Measurements from ENCODE around the gene CYB561.
"Not testable (repeated sequence)": the region's sequence is repeated elsewhere in the genome, so short reads cannot be mapped to it uniquely, and the experiment has no call there.

Gene CYB561

DNA sequence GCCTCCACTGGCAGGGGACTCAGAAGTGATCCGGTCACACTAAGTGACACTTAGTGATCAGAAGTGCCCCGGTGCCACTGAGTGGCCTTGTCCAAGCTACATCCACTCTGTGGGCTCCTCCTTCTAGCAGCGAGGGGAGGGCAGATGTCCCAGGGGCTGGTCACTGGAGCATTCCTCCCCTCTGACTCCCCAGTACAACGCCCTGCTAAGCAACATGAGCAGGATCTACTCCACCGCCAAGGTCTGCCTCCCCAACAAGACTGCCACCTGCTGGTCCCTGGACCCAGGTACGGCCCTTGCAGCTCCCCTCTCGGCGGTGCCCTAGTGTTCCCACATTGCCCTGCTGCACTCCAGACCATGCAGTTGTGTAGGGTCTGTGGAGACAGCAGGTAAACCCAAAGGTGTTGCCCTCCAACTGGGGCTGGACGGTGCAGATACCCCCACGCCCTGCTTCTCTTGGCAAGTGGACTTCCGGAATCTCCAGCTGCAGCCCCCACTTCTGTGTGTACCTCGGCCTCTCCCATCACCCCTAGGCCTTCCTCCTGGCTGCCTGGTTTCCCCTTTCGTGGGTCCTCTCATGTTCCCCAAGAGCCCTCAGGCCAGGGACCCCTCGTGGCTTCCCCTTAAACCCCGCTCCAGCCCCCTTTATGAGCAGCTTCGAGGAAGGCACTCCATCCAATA lies 32.8 kb upstream of the CYB561 start:
- DNase-seq (ENCODE audit: low spot score) = peak; percentile 24

DNA sequence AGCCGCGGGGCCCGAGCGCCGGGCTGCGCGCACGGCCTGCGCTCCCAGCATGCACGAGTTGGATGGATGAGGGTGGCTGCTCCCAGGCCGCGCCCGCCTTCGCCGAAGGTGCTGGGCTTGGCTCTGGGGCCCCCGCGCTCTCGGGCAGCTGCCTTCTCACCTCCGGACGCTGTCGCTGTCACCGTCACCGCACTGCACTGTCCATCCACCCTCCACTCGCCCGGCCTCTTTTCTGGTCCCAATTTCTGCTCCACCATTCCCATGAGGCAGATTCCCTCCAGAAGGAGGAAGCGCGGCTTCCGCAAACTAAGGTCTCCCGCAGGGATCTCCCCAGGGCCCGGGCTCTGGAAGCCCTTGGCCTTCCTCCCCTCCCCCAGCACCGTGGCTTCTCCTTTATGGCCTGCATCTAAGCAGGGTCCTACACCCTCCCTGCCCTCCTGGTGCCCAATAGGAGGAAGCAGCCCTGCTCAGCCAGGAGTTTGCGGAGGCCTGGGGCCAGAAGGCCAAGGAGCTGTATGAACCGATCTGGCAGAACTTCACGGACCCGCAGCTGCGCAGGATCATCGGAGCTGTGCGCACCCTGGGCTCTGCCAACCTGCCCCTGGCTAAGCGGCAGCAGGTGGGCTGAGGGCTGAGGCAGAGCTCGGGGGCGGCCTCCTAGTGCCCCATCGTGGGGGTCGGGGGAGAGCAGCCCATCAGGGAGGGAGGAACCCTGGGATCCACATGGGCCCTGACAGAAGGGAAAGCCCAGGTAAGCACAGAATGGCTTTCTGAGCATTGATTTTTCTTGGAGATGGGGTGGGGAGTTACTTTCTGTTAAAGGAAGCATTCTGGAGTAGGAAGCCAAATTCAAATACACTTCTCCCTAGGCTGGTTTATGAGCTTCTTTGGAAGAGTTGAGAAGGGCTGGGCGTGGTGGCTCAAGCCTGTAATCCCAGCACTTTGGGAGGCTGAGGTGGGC lies 31.7 kb upstream of the CYB561 start:
- no peak for DNase-seq (ENCODE audit: low spot score)

DNA sequence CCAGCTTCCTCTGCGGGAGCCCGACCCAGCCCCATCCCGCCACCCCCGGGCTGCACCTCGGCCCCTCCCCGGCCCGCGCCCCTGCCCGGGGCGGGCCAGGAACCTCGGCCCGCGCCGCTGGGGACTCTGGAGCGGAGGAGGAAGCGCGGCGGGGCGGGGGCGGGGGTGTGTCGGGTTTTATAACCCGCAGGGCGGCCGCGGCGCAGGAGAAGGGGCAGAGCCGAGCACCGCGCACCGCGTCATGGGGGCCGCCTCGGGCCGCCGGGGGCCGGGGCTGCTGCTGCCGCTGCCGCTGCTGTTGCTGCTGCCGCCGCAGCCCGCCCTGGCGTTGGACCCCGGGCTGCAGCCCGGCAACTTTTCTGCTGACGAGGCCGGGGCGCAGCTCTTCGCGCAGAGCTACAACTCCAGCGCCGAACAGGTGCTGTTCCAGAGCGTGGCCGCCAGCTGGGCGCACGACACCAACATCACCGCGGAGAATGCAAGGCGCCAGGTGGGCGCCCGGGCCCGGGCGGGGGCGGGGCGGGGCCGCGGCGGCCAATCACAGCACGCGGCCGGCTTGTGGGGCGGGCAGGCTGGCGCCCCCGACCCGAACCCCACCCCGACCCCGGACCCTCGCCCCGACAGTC lies 30.9 kb upstream of the CYB561 start, which contains the start of gene ACE:
TSS of gene ACE (plus strand) at position 208 of the 626 bp plus-strand sequence. CDS start at position 242, 34 bp downstream.
- DNase-seq (ENCODE audit: low spot score) = no peak

DNA sequence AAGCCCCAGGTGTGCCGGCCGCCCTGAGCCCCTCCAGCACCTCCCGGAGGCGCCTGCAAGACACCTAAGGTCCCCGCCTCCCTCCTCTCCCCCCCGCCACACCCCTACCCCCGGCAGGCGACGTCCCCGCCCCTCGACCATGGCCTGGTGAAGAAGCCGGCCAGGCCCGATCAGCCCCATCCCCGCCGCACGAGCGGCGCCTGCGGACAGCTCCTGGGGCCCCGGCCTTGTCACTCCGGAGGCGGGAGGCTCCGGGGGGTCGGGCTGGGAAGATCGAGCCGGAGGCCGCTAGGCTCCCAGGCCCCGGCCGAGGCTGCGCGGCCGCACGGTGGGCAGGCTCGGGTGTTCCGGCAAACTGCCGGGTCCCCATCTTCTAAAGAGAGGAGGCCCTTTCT lies 30.4 kb upstream of the CYB561 start:
- DNase-seq (ENCODE audit: low spot score) = no peak

DNA sequence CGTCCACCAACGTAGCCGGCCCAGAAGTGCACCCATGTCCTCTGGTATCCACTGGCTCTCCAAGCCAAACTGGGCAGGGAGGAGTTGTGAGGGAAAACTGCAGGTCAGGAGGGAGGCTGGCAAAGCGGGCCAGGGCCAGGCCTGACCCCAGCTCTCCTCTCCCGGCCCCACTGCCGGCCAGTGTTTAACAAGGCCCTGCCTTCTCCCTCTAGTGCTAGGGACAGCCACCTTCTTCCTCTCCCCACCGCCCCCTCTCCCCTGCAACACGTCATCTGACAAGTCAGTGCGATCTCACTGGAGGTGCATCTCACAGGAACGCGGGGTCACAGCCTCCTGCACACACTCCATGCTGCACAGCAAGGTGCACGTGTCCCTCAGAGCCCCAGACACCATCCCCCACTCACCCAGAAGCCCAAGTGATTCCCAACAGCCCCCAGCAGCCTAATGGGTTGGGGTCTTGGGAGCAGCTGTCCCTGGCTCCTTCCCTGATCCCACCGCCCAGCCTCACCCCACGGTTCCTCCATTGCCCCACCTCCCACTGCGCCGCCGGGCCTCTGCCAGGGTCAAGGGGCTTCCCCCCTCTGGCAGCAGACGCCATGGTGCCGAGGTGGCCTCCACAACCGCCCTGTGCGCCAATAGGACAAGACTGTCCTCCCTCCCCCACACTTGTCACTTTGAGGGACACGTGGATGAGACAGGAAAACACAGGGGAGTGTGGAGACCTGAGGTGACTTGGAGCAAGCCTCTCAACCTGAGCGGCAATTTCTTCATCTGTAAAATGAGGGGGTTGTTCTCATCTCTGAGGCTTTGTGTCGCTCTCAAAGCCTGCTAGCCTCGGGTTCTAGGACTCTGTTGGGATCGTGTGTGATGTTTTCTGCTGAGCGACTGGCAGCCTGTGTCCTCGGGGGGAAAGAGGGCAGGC lies 29.6 kb upstream of the CYB561 start:
- DNase-seq (ENCODE audit: low spot score) = no peak

DNA sequence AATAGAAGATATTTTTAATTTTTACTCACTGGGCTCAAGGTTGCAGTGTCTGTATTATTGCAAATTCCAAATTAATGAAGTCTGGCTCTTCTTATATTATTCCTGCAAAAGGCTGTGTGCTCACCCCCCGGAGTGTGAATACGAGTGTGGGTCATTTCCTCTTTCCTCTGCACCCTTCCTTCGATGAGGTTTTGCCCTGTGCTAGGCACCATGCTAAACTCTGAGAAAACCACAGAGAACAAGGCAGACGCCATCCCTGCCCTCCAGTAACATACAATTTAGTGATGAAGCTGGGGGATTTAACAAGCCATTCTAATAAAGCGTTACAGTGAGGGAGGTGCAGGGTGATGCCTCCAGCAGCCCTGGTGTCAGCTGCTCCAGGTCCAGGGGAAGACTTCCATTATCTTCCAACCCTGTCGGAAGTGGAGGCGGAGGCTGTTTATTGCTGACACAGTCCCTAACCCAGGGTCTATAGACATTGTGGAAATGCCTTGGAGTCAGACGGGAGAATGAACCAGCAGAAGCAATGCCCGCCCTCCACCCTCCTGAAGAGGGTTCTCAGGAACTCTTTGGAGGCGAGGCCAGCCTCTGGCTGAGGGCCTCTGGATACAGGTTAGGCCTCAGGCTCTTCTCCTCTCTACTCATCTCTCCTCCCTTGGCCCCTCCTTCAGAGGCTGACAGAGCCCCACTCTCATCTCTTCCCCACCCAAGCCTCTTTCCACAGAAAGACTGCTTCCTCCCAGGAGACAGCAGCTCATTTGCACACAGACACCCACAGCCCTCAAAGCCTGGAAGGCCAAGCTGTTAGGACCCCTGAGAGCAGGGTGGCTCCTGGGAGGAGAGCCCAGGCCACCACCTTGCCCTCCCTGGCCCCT lies 28.7 kb upstream of the CYB561 start:
- no peak for DNase-seq (ENCODE audit: low spot score)

DNA sequence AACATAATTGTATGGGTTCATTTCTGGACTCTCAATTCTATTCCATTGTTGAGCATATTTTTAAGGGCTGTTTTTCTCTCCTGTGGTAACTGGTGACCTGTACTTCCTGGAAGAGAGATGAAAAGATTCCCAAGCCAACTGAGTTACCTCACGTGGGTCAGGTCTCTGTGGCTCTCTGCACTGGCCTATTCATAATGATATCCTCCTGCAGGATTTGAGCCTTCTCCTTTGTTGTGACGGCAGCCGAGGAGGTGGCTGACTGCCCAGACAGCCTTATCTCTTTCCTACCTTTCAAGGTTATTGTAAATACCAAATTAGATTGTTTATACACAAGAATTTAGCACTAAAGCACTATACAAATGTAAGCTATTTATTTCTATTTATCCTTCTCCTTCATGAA lies 28.1 kb upstream of the CYB561 start:
- DNase-seq (ENCODE audit: low spot score) = no peak

DNA sequence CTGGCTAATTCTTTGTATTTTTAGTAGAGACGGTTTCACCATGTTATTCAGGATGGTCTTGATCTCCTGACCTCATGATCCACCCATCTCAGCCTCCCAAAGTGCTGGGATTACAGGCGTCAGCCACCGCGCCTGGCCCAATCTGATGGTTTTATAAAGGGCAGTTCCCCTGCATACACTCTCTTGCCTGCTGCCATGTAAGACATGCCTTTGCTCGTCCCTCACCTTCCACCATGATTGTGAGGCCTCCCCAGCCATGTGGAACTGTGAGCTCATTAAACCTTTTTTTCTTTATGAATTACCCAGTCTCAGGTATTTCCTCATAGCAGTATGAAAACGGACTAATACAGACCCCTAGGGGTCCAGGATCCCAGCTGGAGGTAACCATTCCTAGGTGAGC lies 22.0 kb upstream of the CYB561 start:
- not testable (repeated sequence) for DNase-seq (ENCODE audit: low spot score)

DNA sequence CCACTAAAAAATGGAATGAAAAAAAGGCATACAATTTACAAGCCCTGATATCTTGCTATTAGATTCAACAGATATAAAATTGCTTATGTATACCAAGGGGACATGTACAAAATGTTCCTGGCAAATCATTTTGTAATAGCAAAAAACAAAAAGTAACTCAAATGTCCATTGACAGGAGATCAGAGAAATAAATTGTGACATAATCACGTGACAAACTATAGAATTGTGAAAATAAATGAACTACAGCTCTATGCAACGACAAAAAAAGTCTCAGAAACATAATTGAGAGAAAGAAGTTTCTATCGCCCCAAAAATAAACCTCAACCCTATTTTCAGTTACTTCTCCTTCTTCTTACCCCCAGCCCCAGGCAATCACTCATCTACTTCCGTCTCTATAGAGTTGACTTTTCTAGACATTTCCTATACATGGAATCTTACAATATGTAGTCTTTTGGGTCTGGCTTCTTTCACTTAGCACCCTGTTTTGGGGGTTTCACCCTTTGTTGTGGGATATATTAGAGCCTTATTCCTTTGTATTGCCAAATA lies 18.7 kb upstream of the CYB561 start:
- DNase-seq (ENCODE audit: low spot score) = no peak

DNA sequence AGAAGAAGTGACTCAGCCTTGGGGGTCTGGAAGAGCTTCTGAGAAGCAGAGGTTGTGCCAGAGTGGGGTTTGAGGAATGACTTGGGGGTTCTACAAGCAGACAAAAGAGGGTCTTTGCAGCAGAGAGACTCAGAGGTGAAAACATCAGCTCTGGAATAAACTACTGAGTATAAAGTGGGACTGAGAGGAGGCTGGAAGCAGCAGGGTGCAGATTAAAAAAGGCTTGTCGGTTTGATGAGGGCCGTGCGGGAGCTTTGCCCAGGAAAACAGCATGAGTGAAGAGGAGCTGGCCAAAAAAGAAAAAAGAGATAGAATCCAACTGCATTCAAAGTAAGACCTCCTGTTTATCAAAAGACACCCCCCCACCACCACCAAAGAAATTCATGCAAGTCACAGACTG lies 17.7 kb upstream of the CYB561 start:
- DNase-seq (ENCODE audit: low spot score) = no peak

DNA sequence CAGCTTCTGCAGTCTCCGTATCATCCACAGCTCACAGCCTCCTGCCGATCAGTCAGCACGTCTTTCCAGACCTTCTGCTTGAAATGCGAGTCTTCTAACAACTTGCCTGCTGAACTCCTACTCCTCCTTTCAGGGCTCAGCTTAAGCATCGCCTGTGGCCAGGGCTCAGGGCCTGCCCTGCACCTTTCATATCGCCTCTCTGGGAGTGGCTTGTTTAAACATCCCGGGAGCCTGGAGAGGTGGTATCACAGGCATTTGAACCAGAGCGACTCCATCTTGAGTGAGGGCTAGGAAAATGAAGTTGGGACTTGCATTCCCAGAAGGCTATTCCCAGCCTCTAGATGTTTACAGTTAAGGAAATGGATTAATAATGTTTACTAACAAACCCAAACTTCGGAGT lies 13.9 kb upstream of the CYB561 start:
- no peak for DNase-seq (ENCODE audit: low spot score)

DNA sequence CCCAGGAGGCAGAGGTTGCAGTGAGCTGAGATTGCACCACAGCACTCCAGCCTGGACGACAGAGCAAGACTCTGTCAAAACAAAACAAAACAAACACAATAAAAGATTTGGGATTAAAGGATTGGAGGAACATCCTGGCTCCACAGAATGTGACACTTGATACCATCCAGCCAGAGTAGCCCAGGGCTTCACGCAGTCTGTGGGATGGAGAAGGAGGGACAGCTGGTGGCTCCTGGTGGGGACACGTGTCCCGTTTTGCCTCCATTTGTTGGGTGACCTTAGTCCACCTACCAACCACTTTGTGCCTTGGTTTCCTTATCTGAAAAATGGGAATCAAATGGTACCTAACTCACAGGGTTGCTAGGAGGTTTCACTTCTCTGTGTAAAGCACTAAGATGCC lies 12.4 kb upstream of the CYB561 start:
- DNase-seq (ENCODE audit: low spot score) = no peak

DNA sequence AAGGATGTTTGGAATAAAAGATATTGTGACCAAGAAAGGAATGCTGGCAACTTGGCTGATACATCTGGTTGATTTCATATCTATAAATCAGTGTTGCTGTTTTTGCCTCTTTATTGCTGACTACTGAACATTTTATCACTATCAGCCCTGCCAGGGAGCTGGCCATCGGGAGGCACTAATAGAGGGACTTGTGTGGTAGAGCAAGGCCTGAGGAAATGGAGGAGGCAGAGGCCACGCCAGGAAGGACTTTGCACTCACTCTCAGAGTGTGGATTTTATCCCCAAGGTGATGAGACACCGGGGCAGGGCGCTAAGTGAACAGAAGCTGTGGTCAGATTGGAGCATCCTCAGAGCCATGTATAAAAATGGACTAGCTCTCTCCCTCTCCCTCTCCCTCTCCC lies 9.3 kb upstream of the CYB561 start:
- DNase-seq (ENCODE audit: low spot score) = no peak

DNA sequence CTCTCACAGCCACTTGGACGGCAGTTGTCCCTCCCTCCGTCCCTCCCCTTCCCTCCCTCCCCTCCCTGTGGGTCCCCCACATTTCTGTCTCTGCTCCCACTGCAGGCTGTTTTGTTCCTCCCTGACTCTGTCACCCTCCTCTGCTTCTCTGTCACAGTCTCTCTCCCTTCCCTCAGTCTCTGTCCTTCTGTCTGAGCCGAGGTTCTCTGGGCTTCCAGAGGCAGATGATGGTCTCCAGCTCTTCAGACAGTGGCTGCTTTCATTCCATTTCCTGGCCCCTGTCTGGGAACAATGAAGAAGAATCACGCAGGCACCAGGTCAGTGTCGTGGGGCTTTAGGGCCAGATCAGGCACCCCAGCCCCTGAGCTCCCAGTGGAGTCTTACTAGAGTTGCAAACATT lies 8.8 kb upstream of the CYB561 start:
- DNase-seq (ENCODE audit: low spot score) = no peak

DNA sequence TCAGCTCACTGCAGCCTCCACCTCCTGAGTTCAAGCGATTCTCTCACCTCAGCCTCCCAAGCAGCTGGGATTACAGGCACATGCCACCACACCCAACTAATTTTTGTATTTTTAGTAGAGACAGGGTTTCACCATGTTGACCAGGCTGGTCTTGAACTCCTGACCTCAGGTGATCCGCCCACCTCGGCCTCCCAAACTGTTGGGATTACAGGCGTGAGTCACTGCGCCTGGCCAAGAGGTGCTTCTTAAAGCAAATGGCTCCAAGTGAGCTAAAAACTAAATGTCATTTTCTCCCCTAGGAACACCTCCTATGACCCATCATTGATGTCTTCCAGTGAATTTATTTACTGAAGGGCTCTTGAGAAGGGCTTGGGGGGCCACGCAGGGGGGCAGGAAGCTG lies 8.3 kb upstream of the CYB561 start:
- DNase-seq (ENCODE audit: low spot score) = not testable (repeated sequence)

DNA sequence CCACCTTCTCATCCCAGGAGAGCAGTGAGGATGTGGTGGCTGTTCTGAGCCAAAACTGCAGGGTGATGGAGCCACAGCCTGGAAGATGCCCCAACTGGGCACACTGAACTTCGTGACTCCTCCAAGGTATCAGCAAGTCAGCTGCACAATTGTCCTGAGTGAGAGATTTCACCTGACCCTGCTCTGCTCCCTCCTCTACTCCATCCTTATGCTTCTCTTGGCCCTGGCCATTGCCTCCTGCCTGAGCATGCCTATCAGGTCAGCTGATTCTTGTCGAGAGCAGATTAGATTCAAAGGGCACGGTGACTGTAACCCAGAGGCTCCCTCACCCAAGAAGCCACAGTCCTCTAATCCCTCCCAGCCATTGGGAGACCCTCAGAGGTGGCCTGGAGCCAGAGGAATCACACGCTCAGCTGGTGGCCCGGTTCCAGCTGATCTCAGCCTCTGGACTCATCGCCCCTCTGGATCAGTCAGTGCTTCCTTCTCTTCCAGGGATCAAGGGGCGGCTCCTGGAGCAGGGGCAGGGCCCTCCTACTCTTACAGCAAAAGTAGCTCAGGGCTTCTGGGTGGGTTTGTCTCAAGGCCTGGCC lies 7.0 kb upstream of the CYB561 start:
- no peak for DNase-seq (ENCODE audit: low spot score)

DNA sequence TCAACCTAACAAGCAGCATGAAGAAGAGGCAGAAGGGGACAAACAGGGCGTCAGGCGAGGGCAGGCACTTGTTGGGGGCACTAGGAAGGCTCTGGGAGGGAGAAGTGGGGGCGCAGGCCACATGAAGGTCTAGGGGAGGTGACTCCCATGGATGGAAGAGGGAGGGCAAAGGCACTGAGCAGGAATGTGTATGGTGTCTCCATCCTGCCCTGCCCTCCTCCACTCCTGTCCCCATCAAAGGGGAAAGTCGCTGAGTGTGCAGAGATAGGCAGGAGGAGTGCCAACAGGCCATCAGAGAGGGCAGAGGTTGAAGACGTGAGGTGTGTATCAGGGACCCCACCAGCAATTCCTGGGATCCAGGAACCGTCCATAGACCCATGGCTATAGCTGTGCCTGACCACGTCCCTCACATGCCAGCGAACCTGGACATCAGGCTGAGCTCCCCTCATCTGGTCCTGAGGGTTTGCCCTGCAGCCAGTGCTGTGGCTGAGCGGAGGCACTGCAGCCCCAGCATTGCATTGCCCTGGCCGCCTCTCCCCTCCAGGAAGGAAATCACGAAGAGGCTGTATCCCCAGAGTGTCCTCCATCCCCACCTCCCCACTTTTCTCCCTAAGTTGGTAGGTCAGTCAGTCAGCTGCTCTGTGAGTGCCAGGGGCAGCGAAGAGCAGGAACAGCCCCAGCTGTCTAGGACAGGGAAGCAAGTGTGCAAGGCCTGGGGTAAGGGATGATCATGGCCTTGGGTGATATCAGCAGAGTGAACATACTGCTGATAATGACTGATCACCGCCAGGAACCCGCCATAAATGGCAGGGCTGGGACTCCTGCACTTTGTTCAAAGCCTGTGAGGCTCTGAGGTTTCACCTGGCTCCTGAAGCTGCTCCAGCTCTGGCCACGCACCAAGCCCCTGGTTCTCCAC lies 6.2 kb upstream of the CYB561 start:
- no peak for DNase-seq (ENCODE audit: low spot score)

DNA sequence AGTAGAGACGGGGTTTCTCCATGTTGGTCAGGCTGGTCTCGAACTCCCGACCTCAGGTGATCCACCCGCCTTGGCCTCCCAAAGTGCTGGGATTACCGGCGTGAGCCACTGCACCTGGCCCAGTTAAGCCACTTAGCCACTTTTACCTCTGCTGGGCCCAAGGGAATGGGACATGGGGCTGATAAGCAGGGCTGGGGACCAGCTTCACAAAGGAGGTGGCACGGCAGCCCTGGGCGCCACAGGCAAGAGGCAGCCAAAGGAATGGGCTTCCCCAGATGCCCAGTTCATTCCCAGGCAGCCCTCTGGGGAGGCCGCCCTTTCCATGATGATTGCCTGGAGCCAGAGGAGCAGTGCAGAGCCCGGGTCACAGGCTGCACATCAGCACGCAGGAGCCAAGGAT lies 5.0 kb upstream of the CYB561 start:
- no peak for DNase-seq (ENCODE audit: low spot score)

DNA sequence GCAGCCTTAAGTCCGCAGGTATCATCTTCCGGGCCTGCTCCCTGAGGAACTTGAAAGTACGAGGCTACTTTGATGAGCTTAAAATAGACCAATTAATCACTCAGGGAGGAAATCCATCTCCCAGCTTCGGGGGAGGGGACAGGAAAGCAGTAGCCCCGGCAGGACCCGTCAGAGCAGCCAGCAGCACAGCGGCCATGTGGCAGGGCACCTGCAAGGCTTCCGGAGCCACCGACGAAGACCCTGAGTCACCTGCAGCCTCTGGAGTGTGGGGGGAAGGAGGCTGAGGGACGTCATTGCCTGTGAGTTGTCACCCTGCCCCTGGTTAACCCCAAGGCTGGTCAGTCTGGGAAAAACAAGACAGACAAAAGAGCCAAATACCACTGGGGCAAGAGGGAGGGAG lies 4.4 kb upstream of the CYB561 start:
- DNase-seq (ENCODE audit: low spot score) = no peak

Data from globus pallidus (tissue), 1 donor.